Measurements from ENCODE around the gene CABP7.

- TF ChIP-seq CTCF (IDR thresholded peaks at IDR 0.05; ENCODE audit: borderline replicate concordance, extremely low read depth, low read length, poor library complexity, severe bottlenecking): no peak
- TF ChIP-seq EZH2 (IDR thresholded peaks at IDR 0.05; ENCODE audit: borderline replicate concordance, low read depth, low read length, severe bottlenecking): no peak
Measured at GRCh38 chr22:29750559-29751538, 31.0 kb downstream of the CABP7 start.
